T-helper 1 cell treated with Interleukin-12 subunit alpha and Interleukin-12 subunit beta and Interleukin-4 antibody, amounts not matched to agents 30 μg/mL and 1 μg/mL, for 36 hours (primary cell): ENCODE results near the gene SAMD11.

Source experiments
- H3K27ac Mint-ChIP-seq: one replicate; pipeline ENCODE4 v1.8.0; 2021; ENCODE audit warnings: mild to moderate bottlenecking, mixed read lengths
- H3K27me3 Mint-ChIP-seq: one replicate; pipeline ENCODE4 v1.8.0; 2021; ENCODE audit warnings: low read depth, mixed read lengths
- H3K36me3 Mint-ChIP-seq: one replicate; pipeline ENCODE4 v1.8.0; 2021; ENCODE audit warnings: low read depth, mixed read lengths
- H3K4me1 Mint-ChIP-seq: one replicate; pipeline ENCODE4 v1.8.0; 2021; ENCODE audit warnings: low read depth, mixed read lengths
- H3K4me3 Mint-ChIP-seq: one replicate; pipeline ENCODE4 v1.8.0; 2021; ENCODE audit warnings: mild to moderate bottlenecking, moderate library complexity, mixed read lengths
- H3K9me3 Mint-ChIP-seq: one replicate; pipeline ENCODE4 v1.8.0; 2021; ENCODE audit warnings: mixed read lengths

Gene SAMD11

DNA sequence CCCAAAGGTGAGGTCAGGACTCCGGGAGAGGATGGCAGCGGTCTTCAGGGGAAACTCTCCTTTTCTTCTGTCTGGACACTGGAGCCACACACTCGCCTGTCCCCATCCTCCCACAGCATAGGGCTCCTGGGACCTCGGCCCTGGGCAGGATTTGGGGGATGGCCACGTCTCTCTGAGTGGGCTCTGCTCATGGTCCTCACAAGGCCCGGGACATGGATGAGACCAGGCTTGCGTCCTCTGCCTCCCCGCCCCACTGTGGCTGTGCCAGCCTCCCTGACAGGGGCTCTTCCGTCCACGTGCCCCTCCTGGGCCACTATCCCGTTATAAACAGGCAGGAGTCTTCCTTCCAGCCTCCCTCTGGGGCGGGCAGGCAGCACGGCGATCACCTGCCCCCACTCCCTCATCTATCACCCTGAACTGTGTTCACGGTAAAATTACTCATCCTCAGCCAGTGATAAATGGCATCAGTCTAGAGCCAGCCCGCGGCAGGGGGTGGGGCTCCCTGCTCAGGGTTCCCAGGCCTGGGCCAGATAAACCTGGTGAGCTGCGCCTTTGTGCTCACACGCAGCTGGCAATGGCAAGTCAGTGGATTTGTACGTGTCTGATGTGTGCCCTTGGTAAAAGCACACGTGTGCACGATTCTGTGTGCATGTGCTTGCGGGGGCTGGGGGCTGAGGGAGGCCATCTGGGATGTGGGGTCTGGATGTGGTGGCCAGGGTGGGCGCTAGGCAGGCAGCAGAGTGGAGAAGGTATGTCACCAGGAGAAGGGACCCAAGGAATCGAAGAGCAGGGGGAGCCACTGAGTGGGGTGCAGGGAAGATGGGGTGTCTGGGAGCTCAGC, 12.6 kb upstream of the SAMD11 start:
- H3K27ac Mint-ChIP-seq: no peak overlapping the region
- H3K36me3 Mint-ChIP-seq: no peaks in the 10 kb centered on the region
- H3K4me3 Mint-ChIP-seq: no peak overlapping the region
- peaks cover 43% of the 10 kb centered on the region for H3K27me3 Mint-ChIP-seq
- no peaks in the 10 kb centered on the region for H3K9me3 Mint-ChIP-seq
- peaks cover 7% of the 10 kb centered on the region for H3K4me1 Mint-ChIP-seq

- Mint-ChIP-seq H3K27ac (no peak overlapping the region), H3K4me3 (no peak overlapping the region), H3K4me1 (peaks cover 7% of the 10 kb centered on the region), H3K27me3 (peaks cover 33% of the 10 kb centered on the region), H3K9me3 (no peaks in the 10 kb centered on the region), H3K36me3 (no peaks in the 10 kb centered on the region)
Observed at GRCh38 chr1:911875-912739, 11.6 kb upstream of the SAMD11 start.

DNA sequence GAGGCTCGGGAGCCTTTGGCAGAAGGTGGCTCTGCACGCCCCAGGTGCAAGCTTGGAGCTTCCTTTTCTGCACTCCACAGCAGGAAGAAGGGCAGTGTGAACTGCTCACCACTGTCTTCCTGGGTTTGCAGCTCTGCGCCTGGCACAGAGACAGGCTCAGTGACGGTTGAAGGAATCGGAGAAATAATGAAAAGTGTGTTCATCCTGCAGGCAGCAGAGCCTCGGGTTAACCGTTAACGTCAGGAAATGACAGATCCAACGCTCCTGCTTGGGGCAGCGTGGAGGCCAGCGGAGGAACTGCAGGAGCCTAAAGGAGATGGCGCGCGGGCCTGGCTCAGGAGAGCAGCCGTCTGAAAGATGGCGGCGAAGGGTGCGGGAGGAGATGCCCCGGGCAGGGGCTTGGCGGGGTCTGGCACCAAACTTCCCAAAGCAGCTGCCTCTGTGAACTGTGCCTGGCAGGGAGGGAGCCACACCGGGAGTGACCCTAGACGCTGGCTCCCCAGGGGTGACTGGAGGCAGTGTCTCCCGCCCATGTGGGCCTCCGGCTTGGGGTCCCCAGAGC, 10.9 kb upstream of the SAMD11 start:
- Mint-ChIP-seq H3K27ac (no peak overlapping the region), H3K4me3 (no peak overlapping the region), H3K36me3 (no peaks in the 10 kb centered on the region), H3K9me3 (no peaks in the 10 kb centered on the region), H3K27me3 (peaks cover 28% of the 10 kb centered on the region), H3K4me1 (peaks cover 7% of the 10 kb centered on the region)

DNA sequence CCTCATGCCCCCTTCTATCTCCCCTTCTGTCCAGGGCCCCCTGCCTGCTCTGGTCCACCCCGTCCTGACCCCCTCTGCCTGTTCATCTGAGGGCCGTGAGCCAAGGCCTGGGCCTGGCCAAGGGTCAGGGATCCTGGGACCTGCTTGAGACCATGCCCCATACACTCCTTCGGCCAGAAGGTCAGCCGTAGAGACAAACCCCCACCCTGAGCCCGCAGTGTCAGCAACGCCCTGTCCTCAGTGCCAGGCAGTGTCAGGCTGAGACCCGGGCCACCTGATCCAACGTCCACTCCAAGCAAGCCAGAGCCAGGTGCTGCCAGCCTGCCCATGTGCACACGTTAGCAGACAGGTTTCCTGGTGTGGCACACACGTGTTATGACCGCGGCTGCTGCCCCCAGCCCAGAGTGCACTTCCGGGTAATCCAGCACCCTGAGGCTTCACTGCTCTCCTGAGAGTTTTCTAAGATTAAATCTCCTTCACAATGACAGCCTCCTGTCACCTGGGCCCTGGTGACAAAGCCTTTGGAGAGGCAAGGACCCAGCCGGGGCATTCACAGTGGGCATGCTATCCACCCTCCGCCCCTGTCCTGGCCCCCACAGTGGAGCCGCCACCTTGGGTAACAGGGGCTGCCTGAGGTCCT, 10.1 kb upstream of the SAMD11 start:
- Mint-ChIP-seq H3K4me3 (no peak overlapping the region), H3K27me3 (peaks cover 28% of the 10 kb centered on the region), H3K36me3 (no peaks in the 10 kb centered on the region), H3K9me3 (no peaks in the 10 kb centered on the region), H3K27ac (no peak overlapping the region), H3K4me1 (peaks cover 7% of the 10 kb centered on the region)

GRCh38 chr1:914131-914890, 9.4 kb upstream of the SAMD11 start:
- no peak overlapping the region for H3K4me3 Mint-ChIP-seq
- H3K4me1 Mint-ChIP-seq: peaks cover 7% of the 10 kb centered on the region
- peaks cover 28% of the 10 kb centered on the region for H3K27me3 Mint-ChIP-seq
- no peaks in the 10 kb centered on the region for H3K9me3 Mint-ChIP-seq
- no peaks in the 10 kb centered on the region for H3K36me3 Mint-ChIP-seq
- no peak overlapping the region for H3K27ac Mint-ChIP-seq

DNA sequence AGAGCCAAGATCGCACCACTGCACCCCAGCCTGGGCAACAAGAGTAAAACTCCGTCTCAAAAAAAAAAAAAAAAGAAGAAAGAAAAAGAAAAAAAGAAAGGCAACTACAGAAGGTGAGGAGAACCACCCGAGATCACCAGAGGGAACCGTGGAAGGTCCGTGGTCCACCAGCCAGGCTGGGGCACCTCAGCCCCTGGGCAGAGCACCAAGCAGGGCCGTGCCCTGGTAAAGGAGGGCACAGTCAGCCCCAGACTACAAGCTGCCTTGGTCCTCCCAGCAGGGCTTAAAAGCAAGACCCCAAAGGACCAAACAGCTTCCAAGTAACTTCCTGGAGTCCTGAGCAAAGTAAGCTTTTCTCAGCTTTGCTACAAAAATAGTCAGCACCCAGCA, 8.8 kb upstream of the SAMD11 start:
- Mint-ChIP-seq H3K36me3 (no peaks in the 10 kb centered on the region), H3K27me3 (peaks cover 28% of the 10 kb centered on the region), H3K27ac (no peak overlapping the region), H3K4me1 (peaks cover 7% of the 10 kb centered on the region), H3K9me3 (no peaks in the 10 kb centered on the region), H3K4me3 (no peak overlapping the region)

DNA sequence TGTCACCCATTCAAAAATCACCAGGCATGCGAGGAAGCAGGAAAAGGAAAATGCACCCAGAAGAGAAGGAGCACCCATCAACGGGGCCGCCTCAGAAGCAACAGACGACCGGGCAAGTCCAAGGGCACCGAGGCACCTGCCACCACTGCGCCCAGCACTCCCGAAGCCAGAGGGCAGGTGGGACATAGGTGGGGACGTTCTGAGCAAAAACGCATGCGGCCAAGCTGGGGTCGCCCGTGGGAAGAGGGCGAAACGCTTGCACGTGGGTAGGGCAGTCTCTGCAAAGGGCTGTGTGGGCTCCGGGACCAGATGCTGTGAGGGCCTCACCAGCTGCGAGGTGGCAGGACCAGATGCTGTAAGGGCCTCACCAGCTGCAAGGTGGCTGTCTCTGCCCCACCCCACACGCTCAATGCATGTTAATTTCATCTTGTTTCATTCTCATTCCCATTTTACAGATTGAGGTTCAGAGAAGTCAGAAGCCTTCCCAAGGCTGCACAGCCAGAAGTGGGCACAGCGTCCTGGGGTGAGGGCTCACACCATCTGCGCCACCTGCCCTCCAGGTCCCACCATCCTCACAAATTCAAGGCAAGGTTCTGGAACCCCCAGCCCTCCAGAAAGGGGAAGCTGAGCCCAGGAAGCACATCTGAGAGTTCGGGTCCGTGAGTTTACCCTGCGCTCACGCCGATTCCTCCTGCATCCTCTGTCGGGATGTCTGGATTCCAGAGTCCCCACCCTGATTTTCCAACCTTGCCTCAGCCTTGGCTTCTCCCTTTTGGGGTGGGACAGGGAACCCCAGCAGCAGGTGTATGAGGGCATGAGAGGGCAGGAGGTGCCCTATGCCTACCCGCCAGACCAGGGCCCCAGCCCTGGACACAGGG, 8.2 kb upstream of the SAMD11 start:
- Mint-ChIP-seq H3K4me3 (no peak overlapping the region), H3K27ac (no peak overlapping the region), H3K27me3 (peaks cover 31% of the 10 kb centered on the region), H3K9me3 (no peaks in the 10 kb centered on the region), H3K4me1 (peaks cover 7% of the 10 kb centered on the region), H3K36me3 (no peaks in the 10 kb centered on the region)

DNA sequence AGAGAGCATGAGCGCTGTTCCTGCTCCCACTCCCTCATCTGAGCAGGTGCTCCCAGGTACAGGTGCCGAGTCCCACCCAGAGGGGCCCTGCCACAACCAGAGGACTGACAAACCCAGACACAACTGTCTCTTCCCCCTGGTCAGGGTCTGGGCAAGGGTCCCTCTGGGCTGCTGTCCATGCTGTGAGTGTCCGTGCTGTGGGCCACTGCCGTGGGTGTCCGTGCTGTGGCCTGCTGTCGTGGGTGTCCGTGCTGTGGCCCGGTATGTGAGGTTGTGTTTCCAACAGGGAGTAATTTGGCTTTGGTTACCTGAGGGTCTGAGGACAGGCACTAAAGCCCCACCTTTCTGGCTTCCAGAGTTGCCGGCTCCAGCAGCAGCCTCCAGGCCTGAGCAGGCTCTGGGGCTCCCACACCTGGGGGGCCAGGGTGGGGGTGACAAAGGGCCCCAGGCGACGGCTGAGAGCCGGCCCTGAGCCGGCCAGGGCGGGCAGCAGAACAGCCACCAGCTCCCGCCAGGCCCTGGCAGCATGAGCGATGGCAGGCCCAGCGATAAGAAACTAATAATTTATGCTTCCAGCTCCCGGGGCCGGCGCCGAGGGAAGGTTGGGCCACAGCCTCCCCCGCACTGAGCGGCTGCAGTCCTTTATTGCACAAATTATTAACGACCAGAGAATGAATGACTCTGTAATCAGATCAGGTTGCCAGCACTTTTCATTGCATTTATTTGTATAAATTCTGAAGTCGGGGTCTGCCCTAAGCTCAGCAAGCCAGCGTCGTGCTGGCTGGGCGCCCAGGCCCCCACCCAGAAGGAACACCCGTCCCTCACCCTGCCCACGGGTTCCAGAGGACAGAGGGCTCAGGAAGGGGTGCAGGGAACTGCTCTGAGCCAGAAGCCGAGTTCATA, 7.3 kb upstream of the SAMD11 start:
- Mint-ChIP-seq H3K27ac (no peak overlapping the region), H3K4me1 (peaks cover 7% of the 10 kb centered on the region), H3K4me3 (no peak overlapping the region), H3K9me3 (no peaks in the 10 kb centered on the region), H3K27me3 (peaks cover 28% of the 10 kb centered on the region), H3K36me3 (no peaks in the 10 kb centered on the region)

GRCh38 chr1:917076-917459, 6.7 kb upstream of the SAMD11 start:
- H3K9me3 Mint-ChIP-seq: no peaks in the 10 kb centered on the region
- no peak overlapping the region for H3K4me3 Mint-ChIP-seq
- no peak overlapping the region for H3K27ac Mint-ChIP-seq
- H3K4me1 Mint-ChIP-seq: peaks cover 7% of the 10 kb centered on the region
- H3K36me3 Mint-ChIP-seq: no peaks in the 10 kb centered on the region
- peaks cover 31% of the 10 kb centered on the region for H3K27me3 Mint-ChIP-seq

DNA sequence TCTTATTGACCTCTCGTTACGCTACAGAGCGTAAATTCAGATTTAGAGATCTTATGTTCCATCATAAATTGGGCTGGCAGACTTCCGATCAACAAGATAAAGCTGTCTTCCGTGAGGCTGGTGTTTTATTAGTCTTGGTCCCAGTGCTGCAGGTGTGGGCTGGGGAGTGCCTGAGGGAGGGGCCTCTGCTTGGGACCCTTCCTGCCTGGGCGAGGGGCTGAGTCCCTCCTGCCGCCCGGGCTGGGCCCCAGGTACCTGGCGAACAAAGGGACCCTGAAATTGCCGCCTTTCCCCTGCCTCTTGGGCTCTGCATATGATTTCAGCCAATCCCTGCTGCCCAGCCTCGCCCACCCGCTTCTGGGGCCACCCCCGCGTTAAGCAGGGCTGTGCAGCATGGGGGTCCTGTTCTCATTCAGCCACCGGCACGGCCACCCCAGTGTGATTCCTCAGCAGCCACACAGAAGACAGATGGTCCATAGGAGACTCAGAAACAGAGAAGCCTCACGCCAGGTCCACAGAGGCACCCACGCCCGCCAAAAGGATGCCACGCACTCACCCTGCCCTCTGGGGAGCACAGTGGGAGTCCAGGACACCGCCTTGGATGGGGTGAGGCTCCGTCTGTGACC, 6.1 kb upstream of the SAMD11 start:
- Mint-ChIP-seq H3K4me1 (peaks cover 3% of the 10 kb centered on the region), H3K27me3 (peaks cover 31% of the 10 kb centered on the region), H3K36me3 (no peaks in the 10 kb centered on the region), H3K9me3 (no peaks in the 10 kb centered on the region), H3K4me3 (no peak overlapping the region), H3K27ac (no peak overlapping the region)

GRCh38 chr1:918353-918752, 5.4 kb upstream of the SAMD11 start:
- H3K27me3 Mint-ChIP-seq: peaks cover 35% of the 10 kb centered on the region
- H3K36me3 Mint-ChIP-seq: no peaks in the 10 kb centered on the region
- H3K4me3 Mint-ChIP-seq: no peak overlapping the region
- no peak overlapping the region for H3K27ac Mint-ChIP-seq
- H3K4me1 Mint-ChIP-seq: peaks cover 2% of the 10 kb centered on the region
- no peaks in the 10 kb centered on the region for H3K9me3 Mint-ChIP-seq

DNA sequence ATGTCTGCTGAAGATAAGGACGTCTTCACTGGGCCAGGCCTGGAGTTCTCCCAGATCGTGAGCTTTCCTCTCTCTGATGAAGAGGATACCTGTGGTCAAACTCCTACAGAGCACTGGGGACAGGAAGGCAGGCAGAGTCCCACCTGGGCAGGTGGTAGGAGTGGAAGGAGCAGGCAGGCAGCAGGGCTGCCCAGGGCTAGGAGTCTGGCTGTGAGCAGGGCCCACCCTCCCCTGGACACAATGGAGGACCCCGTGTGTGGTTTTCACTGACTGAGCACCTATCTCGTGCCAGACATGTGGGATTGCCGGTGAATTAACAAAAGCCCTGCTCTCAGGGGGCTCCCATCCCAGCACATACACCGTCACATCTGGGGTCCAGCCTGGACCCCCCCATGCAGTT, 4.9 kb upstream of the SAMD11 start:
- H3K27ac Mint-ChIP-seq: no peak overlapping the region
- H3K36me3 Mint-ChIP-seq: no peaks in the 10 kb centered on the region
- H3K27me3 Mint-ChIP-seq: peaks cover 37% of the 10 kb centered on the region
- H3K9me3 Mint-ChIP-seq: no peaks in the 10 kb centered on the region
- peaks cover 3% of the 10 kb centered on the region for H3K4me1 Mint-ChIP-seq
- no peak overlapping the region for H3K4me3 Mint-ChIP-seq
